ENCODE data around the gene NBAS.
"Not testable (repeated sequence)": the region's sequence is repeated elsewhere in the genome, so short reads cannot be mapped to it uniquely, and the experiment has no call there.

Gene NBAS

GRCh38 chr2:15457868-15458267 is 103.3 kb downstream of the NBAS start:
- no peaks in the 10 kb centered on the region for H3K4me1 ChIP-seq (ENCODE audit: control insufficient read depth, insufficient read depth, low read length)
- peaks cover 15% of the 10 kb centered on the region; the same call in 1 of the 2 replicates for H3K36me3 ChIP-seq (ENCODE audit: control insufficient read depth, insufficient read depth, low read length)
- no peaks in the 10 kb centered on the region for H3K9me3 ChIP-seq (ENCODE audit: control insufficient read depth, insufficient read depth, low read length)
- no peak overlapping the region for H3K9ac ChIP-seq (ENCODE audit: low read depth, low read length)
- H3K27ac ChIP-seq (ENCODE audit: low read depth, low read length) = no peak overlapping the region
- H3K27me3 ChIP-seq (ENCODE audit: control insufficient read depth, insufficient read depth, low read length) = no peaks in the 10 kb centered on the region
- no peak overlapping the region for H3K4me3 ChIP-seq (ENCODE audit: low read depth, low read length)

GRCh38 chr2:15456352-15456751 is 104.8 kb downstream of the NBAS start:
- Histone ChIP-seq H3K36me3 (ENCODE audit: control insufficient read depth, insufficient read depth, low read length) (peaks cover 15% of the 10 kb centered on the region; the same call in 1 of the 2 replicates), H3K27me3 (ENCODE audit: control insufficient read depth, insufficient read depth, low read length) (no peaks in the 10 kb centered on the region), H3K9me3 (ENCODE audit: control insufficient read depth, insufficient read depth, low read length) (no peaks in the 10 kb centered on the region), H3K9ac (ENCODE audit: low read depth, low read length) (no peak overlapping the region), H3K27ac (ENCODE audit: low read depth, low read length) (no peak overlapping the region), H3K4me3 (ENCODE audit: low read depth, low read length) (no peak overlapping the region), H3K4me1 (ENCODE audit: control insufficient read depth, insufficient read depth, low read length) (no peaks in the 10 kb centered on the region)

- Histone ChIP-seq H3K27me3 (ENCODE audit: control insufficient read depth, insufficient read depth, low read length) (no peaks in the 10 kb centered on the region), H3K4me3 (ENCODE audit: low read depth, low read length) (no peak overlapping the region), H3K36me3 (ENCODE audit: control insufficient read depth, insufficient read depth, low read length) (no peaks in the 10 kb centered on the region), H3K9me3 (ENCODE audit: control insufficient read depth, insufficient read depth, low read length) (no peaks in the 10 kb centered on the region), H3K9ac (ENCODE audit: low read depth, low read length) (no peak overlapping the region), H3K4me1 (ENCODE audit: control insufficient read depth, insufficient read depth, low read length) (peaks cover 10% of the 10 kb centered on the region), H3K27ac (ENCODE audit: low read depth, low read length) (no peak overlapping the region)
Measured at GRCh38 chr2:15450808-15451207, 110.3 kb downstream of the NBAS start.

GRCh38 chr2:15449556-15450236 is 111.4 kb downstream of the NBAS start:
- Histone ChIP-seq H3K4me3 (ENCODE audit: low read depth, low read length) (no peak overlapping the region), H3K4me1 (ENCODE audit: control insufficient read depth, insufficient read depth, low read length) (peaks cover 10% of the 10 kb centered on the region)

GRCh38 chr2:15448250-15448839 is 112.8 kb downstream of the NBAS start:
- no peaks in the 10 kb centered on the region for H3K9me3 ChIP-seq (ENCODE audit: control insufficient read depth, insufficient read depth, low read length)
- H3K4me3 ChIP-seq (ENCODE audit: low read depth, low read length) = no peak overlapping the region
- H3K27ac ChIP-seq (ENCODE audit: low read depth, low read length) = no peak overlapping the region
- no peaks in the 10 kb centered on the region for H3K36me3 ChIP-seq (ENCODE audit: control insufficient read depth, insufficient read depth, low read length)
- H3K4me1 ChIP-seq (ENCODE audit: control insufficient read depth, insufficient read depth, low read length) = peaks cover 10% of the 10 kb centered on the region
- no peaks in the 10 kb centered on the region for H3K27me3 ChIP-seq (ENCODE audit: control insufficient read depth, insufficient read depth, low read length)
- H3K9ac ChIP-seq (ENCODE audit: low read depth, low read length) = no peak overlapping the region

More at GRCh38 chr2:15449556-15450236, 111.4 kb downstream of the NBAS start:
- no peaks in the 10 kb centered on the region for H3K27me3 ChIP-seq (ENCODE audit: control insufficient read depth, insufficient read depth, low read length)
- H3K27ac ChIP-seq (ENCODE audit: low read depth, low read length) = no peak overlapping the region
- H3K9ac ChIP-seq (ENCODE audit: low read depth, low read length) = no peak overlapping the region
- no peaks in the 10 kb centered on the region for H3K36me3 ChIP-seq (ENCODE audit: control insufficient read depth, insufficient read depth, low read length)
- H3K9me3 ChIP-seq (ENCODE audit: control insufficient read depth, insufficient read depth, low read length) = no peaks in the 10 kb centered on the region

- Histone ChIP-seq H3K9me3 (ENCODE audit: control insufficient read depth, insufficient read depth, low read length) (no peaks in the 10 kb centered on the region), H3K27ac (ENCODE audit: low read depth, low read length) (no peak overlapping the region), H3K36me3 (ENCODE audit: control insufficient read depth, insufficient read depth, low read length) (no peaks in the 10 kb centered on the region), H3K9ac (ENCODE audit: low read depth, low read length) (no peak overlapping the region), H3K27me3 (ENCODE audit: control insufficient read depth, insufficient read depth, low read length) (no peaks in the 10 kb centered on the region), H3K4me3 (ENCODE audit: low read depth, low read length) (no peak overlapping the region), H3K4me1 (ENCODE audit: control insufficient read depth, insufficient read depth, low read length) (peaks cover 10% of the 10 kb centered on the region)
Measured at GRCh38 chr2:15447381-15447780, 113.8 kb downstream of the NBAS start.

GRCh38 chr2:15446961-15447360 is 114.2 kb downstream of the NBAS start:
- Histone ChIP-seq H3K4me3 (ENCODE audit: low read depth, low read length) (no peak overlapping the region), H3K36me3 (ENCODE audit: control insufficient read depth, insufficient read depth, low read length) (no peaks in the 10 kb centered on the region)

GRCh38 chr2:15445891-15446562 is 115.1 kb downstream of the NBAS start:
- Histone ChIP-seq H3K36me3 (ENCODE audit: control insufficient read depth, insufficient read depth, low read length) (no peaks in the 10 kb centered on the region), H3K27ac (ENCODE audit: low read depth, low read length) (no peak overlapping the region), H3K4me1 (ENCODE audit: control insufficient read depth, insufficient read depth, low read length) (peaks cover 10% of the 10 kb centered on the region), H3K27me3 (ENCODE audit: control insufficient read depth, insufficient read depth, low read length) (no peaks in the 10 kb centered on the region), H3K9me3 (ENCODE audit: control insufficient read depth, insufficient read depth, low read length) (no peaks in the 10 kb centered on the region), H3K9ac (ENCODE audit: low read depth, low read length) (no peak overlapping the region), H3K4me3 (ENCODE audit: low read depth, low read length) (no peak overlapping the region)

More at GRCh38 chr2:15446961-15447360, 114.2 kb downstream of the NBAS start:
- no peak overlapping the region for H3K27ac ChIP-seq (ENCODE audit: low read depth, low read length)
- H3K4me1 ChIP-seq (ENCODE audit: control insufficient read depth, insufficient read depth, low read length) = peaks cover 10% of the 10 kb centered on the region
- no peak overlapping the region for H3K9ac ChIP-seq (ENCODE audit: low read depth, low read length)
- H3K9me3 ChIP-seq (ENCODE audit: control insufficient read depth, insufficient read depth, low read length) = no peaks in the 10 kb centered on the region
- no peaks in the 10 kb centered on the region for H3K27me3 ChIP-seq (ENCODE audit: control insufficient read depth, insufficient read depth, low read length)

GRCh38 chr2:15439768-15440524 is 121.2 kb downstream of the NBAS start:
- H3K9me3 ChIP-seq (ENCODE audit: control insufficient read depth, insufficient read depth, low read length); H3K27me3 ChIP-seq (ENCODE audit: control insufficient read depth, insufficient read depth, low read length); H3K4me3 ChIP-seq (ENCODE audit: low read depth, low read length); H3K27ac ChIP-seq (ENCODE audit: low read depth, low read length); H3K36me3 ChIP-seq (ENCODE audit: control insufficient read depth, insufficient read depth, low read length); H3K4me1 ChIP-seq (ENCODE audit: control insufficient read depth, insufficient read depth, low read length); H3K9ac ChIP-seq (ENCODE audit: low read depth, low read length): not testable (repeated sequence)

GRCh38 chr2:15439366-15439765 is 121.8 kb downstream of the NBAS start:
- not testable (repeated sequence) for H3K27me3 ChIP-seq (ENCODE audit: control insufficient read depth, insufficient read depth, low read length); H3K9me3 ChIP-seq (ENCODE audit: control insufficient read depth, insufficient read depth, low read length); H3K4me1 ChIP-seq (ENCODE audit: control insufficient read depth, insufficient read depth, low read length); H3K4me3 ChIP-seq (ENCODE audit: low read depth, low read length); H3K27ac ChIP-seq (ENCODE audit: low read depth, low read length); H3K9ac ChIP-seq (ENCODE audit: low read depth, low read length); H3K36me3 ChIP-seq (ENCODE audit: control insufficient read depth, insufficient read depth, low read length)
